Cardiac muscle cell (in vitro differentiated cells and primary cell): ENCODE measurements around the gene CACNG1. TPM values are rescaled to one million over a fixed set of nuclear protein-coding genes. Genes with fewer than 3 reads are reported as not detected.
"Not testable (repeated sequence)": the region's sequence is repeated elsewhere in the genome, so short reads cannot be mapped to it uniquely, and the experiment has no call there.

Source experiments
- DNase-seq, 2 donors: peaks; one replicate each; pipeline versions ENCODE4 v3.0.0 to v3.0.0-alpha.2; 2010 to 2017; ENCODE audit warnings: low read depth in 1 of 2, low spot score in 1 of 2
- H3K27ac ChIP-seq: fragments of 200-600 bp; sonication (generic); 2 replicates; pipeline ENCODE4 v1.5.1; 2016
- H3K27me3 ChIP-seq: fragments of 200-600 bp; sonication (generic); 2 replicates; pipeline ENCODE4 v1.6.0; 2016; ENCODE audit warnings: control low read depth
- H3K36me3 ChIP-seq: fragments of 200-600 bp; sonication (generic); 2 replicates; pipeline ENCODE4 v1.5.1; 2016; ENCODE audit warnings: control low read depth
- H3K4me1 ChIP-seq: fragments of 200-600 bp; sonication (generic); 2 replicates; pipeline ENCODE4 v1.8.1; 2017; ENCODE audit warnings: low read depth, mild to moderate bottlenecking, mixed run types
- H3K4me3 ChIP-seq: fragments of 200-600 bp; sonication (generic); 2 replicates; pipeline ENCODE4 v1.5.1; 2016; ENCODE audit warnings: mild to moderate bottlenecking
- H3K9me3 ChIP-seq: fragments of 200-600 bp; sonication (generic); 2 replicates; pipeline ENCODE4 v1.5.1; 2017; ENCODE audit warnings: low read depth, mild to moderate bottlenecking, control low read depth
- polyA plus RNA-seq: library from polyadenylated mRNA; unstranded; fragments of >200 nt; fragmentation: Nextera tagmentation; extraction: Ambion mirVana; gene quantifications from 2 replicates; pipeline ENCODE4 v1.2.1, GENCODE V29; 2016
- total RNA-seq: library from RNA; depleted of rRNA; stranded (reverse); fragments of >200 nt; gene quantifications from 2 replicates; pipeline ENCODE4 v1.2.3, GENCODE V29; 2016
- TF ChIP-seq, protein P1 (sequence below): IDR thresholded peaks from 2 replicates; pipeline ENCODE4 v1.5.1; 2012; ENCODE audit warnings: low read depth, mild to moderate bottlenecking, low read length

Gene CACNG1
- total and polyA plus RNA-seq, 2 experiments from 2014 or later, result not detected

DNA sequence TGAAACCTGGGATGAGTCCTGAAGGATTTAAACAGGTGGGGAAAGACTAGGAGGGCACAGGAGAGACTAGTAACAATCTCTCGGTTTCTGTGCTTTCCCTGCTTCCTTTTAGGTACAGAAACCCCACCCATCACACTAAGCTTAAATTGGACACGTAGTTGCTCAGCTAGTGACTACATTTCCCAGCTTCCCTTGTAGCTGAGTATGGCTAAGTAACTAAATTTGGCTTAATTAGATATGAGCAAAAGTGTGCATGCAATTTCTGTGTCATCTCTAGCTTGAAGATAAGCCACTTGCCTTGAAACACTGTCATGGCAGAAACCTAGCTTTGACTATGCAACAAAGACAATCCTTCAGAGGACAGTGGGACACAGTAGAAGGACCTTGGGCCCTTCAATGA, 36.5 kb downstream of the CACNG1 start:
- DNase-seq, result no peak
- Histone ChIP-seq H3K9me3 (no peaks in the 10 kb centered on the region), H3K4me1 (no peaks in the 10 kb centered on the region), H3K27ac (peak overlapping the region; percentile 34), H3K4me3 (no peak overlapping the region), H3K27me3 (no peaks in the 10 kb centered on the region), H3K36me3 (peaks cover 17% of the 10 kb centered on the region)
- TF ChIP-seq, protein P1, sequence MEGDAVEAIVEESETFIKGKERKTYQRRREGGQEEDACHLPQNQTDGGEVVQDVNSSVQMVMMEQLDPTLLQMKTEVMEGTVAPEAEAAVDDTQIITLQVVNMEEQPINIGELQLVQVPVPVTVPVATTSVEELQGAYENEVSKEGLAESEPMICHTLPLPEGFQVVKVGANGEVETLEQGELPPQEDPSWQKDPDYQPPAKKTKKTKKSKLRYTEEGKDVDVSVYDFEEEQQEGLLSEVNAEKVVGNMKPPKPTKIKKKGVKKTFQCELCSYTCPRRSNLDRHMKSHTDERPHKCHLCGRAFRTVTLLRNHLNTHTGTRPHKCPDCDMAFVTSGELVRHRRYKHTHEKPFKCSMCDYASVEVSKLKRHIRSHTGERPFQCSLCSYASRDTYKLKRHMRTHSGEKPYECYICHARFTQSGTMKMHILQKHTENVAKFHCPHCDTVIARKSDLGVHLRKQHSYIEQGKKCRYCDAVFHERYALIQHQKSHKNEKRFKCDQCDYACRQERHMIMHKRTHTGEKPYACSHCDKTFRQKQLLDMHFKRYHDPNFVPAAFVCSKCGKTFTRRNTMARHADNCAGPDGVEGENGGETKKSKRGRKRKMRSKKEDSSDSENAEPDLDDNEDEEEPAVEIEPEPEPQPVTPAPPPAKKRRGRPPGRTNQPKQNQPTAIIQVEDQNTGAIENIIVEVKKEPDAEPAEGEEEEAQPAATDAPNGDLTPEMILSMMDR, result no peak

DNA sequence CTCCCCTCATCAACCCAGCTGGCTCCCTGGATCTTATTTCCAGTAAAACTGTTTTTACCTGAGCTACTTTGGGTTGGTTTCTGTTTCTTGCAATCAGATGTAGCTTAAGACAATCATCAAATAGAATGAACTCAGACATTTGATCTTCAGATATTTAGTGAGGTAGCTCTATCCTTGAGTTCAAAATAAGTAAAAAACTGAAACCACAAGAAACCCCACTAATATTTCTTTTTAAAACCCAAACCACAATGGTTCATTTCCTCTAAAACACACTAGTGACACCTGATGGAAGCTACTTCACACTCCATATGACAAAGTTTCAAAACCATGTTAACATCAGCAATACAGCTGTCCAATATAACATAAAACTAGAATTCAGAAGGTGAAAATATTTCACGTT, 37.8 kb downstream of the CACNG1 start:
- Histone ChIP-seq H3K36me3 (peaks cover 19% of the 10 kb centered on the region), H3K27ac (no peak overlapping the region), H3K27me3 (no peaks in the 10 kb centered on the region), H3K4me1 (no peaks in the 10 kb centered on the region), H3K9me3 (no peaks in the 10 kb centered on the region), H3K4me3 (no peak overlapping the region)
- no peak for DNase-seq
- TF ChIP-seq, protein P1, result no peak

DNA sequence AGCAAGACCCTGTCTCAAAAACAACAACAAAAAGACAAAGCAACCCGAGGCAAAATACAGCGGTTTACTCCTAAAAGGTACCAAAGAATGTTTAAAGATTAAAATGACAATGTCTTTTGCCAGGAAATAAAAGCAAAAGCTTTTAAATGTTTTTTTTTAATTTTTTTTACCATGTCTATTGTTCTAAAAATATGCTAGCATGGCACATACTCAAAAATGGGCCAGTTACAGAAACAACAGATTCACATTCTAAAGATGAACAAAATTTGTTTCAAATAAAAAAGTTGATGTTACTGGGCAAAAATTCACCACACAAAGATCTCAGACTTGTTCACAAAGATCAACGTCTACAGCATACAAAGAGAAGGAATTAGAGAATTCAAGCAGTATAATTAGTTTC, 41.1 kb downstream of the CACNG1 start:
- H3K9me3 ChIP-seq, result peaks cover 3% of the 10 kb centered on the region
- TF ChIP-seq, protein P1, result no peak
- no peak overlapping the region for H3K4me3 ChIP-seq
- H3K36me3 ChIP-seq, result peaks cover 19% of the 10 kb centered on the region
- DNase-seq, result no peak
- H3K27me3 ChIP-seq, result no peaks in the 10 kb centered on the region
- no peaks in the 10 kb centered on the region for H3K4me1 ChIP-seq
- H3K27ac ChIP-seq, result no peak overlapping the region

DNA sequence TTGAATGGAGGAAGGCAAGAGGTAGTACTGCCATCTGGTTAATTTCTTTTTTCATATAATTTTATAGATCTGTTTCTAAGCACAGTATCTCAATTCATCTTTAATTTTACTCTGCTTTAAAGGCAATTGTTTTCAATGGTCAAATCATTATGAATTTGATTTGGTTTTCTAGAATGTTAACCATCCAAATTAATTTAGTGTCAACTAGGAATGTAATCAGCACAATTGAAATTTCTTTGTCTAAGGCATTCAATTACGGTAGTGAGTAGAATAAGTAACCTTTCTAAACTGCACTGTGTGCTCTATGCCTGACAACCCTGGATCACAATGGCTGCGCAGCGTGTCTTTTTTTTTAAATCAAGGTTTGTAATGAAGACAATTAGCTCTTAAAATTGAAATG, 44.3 kb downstream of the CACNG1 start:
- Histone ChIP-seq H3K9me3 (peaks cover 3% of the 10 kb centered on the region), H3K36me3 (peaks cover 16% of the 10 kb centered on the region), H3K4me1 (no peaks in the 10 kb centered on the region), H3K27me3 (no peaks in the 10 kb centered on the region), H3K27ac (no peak overlapping the region), H3K4me3 (no peak overlapping the region)
- DNase-seq, result no peak
- TF ChIP-seq, protein P1, result no peak

DNA sequence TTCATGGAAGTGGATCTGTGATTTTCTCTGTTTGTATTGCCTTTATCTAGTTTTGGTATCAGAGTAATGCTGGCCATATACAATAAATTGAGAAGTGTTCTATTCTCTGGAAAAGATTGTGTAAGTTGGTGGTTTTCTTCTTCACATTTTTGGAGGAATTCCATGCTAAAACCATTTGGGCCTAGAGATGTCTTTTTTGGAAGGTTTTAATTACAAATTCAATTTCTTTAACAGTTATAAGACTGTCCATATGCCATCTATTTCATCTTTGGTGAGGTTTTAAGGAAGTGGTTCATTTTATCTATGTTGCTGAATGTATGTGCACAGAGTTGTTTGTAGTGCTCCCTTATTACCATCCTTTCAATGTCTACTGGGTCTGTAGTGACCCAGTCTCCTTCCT, 46.0 kb downstream of the CACNG1 start:
- H3K4me3 ChIP-seq, result no peak overlapping the region
- TF ChIP-seq, protein P1, result no peak
- H3K4me1 ChIP-seq, result no peaks in the 10 kb centered on the region
- H3K27me3 ChIP-seq, result no peaks in the 10 kb centered on the region
- peaks cover 17% of the 10 kb centered on the region for H3K36me3 ChIP-seq
- no peak overlapping the region for H3K27ac ChIP-seq
- DNase-seq, result peak in 1 of 2 donors; percentile 17
- peaks cover 3% of the 10 kb centered on the region for H3K9me3 ChIP-seq

DNA sequence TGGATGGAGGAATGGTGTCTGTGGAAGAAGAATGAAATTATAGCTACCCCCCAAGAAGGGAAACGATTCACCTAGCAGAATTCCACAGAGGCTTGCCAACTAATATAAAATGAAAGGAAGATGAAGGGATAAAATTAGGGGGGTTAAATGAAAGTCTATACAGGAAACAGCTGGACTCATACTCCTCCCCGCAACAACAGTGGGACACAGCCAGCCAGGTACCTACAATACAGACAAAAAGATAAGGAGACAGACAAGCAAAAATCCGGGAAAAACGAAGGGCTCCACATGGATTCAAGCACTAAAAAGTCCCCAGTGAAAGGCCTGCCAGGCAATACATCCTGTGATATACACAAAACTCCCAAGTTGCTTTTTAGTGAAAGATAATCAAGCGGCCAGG, 47.9 kb downstream of the CACNG1 start:
- TF ChIP-seq, protein P1, result no peak
- H3K4me1 ChIP-seq, result no peaks in the 10 kb centered on the region
- H3K27ac ChIP-seq, result no peak overlapping the region
- H3K27me3 ChIP-seq, result no peaks in the 10 kb centered on the region
- H3K36me3 ChIP-seq, result peaks cover 2% of the 10 kb centered on the region
- no peak for DNase-seq
- H3K4me3 ChIP-seq, result no peak overlapping the region
- H3K9me3 ChIP-seq, result peaks cover 3% of the 10 kb centered on the region

DNA sequence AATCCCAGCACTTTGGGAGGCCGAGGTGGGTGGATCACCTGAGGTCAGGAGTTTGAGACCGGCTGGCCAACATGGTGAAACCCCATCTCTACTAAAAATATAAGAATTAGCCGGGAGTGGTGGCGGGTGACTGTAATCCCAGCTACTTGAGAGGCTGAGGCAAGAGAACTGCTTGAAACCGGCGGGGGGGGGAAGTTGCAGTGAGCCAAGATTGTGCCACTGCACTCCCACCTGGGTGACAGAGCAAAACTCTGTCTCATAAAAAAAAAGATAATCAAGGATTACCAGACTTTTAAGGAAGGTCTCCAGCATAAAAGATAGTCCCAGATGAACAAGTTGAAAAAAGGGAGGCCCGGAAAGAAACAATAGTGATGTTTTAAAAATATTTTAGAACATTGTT, 48.4 kb downstream of the CACNG1 start:
- not testable (repeated sequence) for H3K4me1 ChIP-seq, H3K36me3 ChIP-seq, H3K27ac ChIP-seq, H3K9me3 ChIP-seq, H3K4me3 ChIP-seq, H3K27me3 ChIP-seq, DNase-seq
